Measurements from ENCODE around the gene RBM6.
"Not testable (repeated sequence)": the region's sequence is repeated elsewhere in the genome, so short reads cannot be mapped to it uniquely, and the experiment has no call there.

Gene RBM6

GRCh38 chr3:49994476-49994875 is 54.5 kb downstream of the RBM6 start:
- DNase-seq, result no peak

DNA sequence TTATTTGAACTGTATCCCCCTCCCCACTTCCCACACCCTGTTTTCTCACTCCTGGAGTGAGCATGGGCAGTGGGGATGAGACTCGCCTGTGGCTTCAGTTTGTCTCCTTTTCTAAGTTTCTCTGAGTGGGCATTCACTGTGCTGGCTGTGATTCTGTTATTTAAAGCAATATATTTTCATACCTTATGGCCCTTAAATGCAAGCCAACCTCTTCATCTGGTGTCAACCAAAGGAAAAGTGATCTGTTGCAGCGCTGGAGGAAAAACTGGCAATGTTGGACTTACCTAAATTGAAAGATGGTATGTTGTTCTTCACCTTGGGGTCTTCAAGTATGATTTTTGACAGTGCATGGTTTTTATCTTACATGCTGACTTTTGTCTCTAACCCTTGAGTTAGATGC is 56.1 kb downstream of the RBM6 start:
- no peak for DNase-seq

DNA sequence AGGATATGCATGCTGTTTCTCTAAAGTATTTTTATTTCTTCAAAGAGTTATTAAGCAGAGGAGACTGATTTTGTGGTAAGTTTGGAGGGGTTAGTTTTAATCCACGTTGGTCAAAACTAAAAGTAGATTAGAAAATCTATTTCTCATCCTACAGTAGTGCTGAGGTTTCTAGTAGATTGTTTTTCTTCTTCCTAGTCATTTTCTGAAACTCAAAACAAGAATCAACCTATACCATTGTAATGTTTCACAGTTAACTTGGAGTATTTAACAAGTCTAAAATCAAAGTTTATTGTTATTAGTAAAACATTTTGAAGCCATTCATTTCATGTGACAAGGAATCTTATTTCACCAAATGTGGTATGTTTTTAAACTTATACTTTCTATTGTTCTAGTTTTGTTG is 57.9 kb downstream of the RBM6 start:
- no peak for DNase-seq

- no peak for DNase-seq
Measured at GRCh38 chr3:49998326-49998725, 58.4 kb downstream of the RBM6 start.

GRCh38 chr3:50001511-50001910 is 61.6 kb downstream of the RBM6 start:
- DNase-seq, result no peak

GRCh38 chr3:50003216-50003615 is 63.3 kb downstream of the RBM6 start:
- DNase-seq, result no peak

DNA sequence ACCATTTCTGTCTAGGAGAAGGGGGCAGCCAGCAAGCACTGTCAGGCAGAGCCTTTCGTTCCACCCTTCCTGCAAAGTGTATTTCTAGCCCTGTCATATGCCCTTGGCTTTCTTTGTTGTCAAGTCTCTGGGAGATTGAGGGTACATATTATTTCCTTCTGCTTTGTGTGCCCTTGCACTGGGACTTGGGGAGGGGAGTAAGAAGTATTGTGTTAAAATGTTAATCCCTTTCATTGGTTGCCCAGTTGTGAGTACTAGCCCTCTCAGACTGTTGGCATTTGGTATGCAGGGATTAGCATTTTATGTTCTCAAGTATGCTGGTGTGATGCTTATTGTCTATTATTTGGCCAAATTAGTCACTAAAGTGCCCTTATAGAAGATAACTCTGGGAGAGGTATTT is 63.9 kb downstream of the RBM6 start:
- no peak for DNase-seq

GRCh38 chr3:50008931-50009330 is 69.0 kb downstream of the RBM6 start:
- peak; percentile 10 for DNase-seq

GRCh38 chr3:50010959-50011358 is 71.0 kb downstream of the RBM6 start:
- DNase-seq, result no peak

- no peak for DNase-seq
Measured at GRCh38 chr3:50015918-50016317, 76.0 kb downstream of the RBM6 start.

DNA sequence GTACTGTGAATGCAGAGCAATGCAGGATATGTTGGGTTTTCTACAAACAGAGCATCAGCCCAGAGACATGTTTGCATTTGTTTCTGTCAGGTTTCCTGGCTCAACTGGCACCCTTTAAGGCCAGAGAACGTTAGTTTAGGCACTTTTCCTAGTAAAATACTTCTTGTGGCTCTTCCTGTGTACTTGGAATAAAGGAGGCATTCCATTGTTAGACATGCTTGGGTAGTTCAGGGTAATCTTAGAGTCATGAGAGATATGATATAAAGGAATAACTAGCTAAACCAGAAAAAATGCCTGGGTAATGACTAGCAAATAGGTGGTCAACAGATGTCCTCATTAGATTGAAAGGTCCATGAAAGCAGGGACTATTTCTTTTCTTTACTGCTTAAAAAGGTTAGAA is 88.4 kb downstream of the RBM6 start:
- no peak for DNase-seq

DNA sequence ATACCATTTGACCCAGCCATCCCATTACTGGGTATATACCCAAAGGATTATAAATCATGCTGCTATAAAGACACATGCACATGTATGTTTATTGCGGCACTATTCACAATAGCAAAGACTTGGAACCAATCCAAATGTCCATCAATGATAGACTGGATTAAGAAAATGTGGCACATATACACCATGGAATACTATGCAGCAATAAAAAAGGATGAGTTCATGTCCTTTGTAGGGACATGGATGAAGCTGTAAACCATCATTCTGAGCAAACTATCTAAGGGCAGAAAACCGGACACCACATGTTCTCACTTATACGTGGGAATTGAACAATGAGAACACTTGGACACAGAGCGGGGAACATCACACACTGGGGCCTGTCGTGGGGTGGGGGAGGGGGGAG is 91.3 kb downstream of the RBM6 start:
- not testable (repeated sequence) for DNase-seq

DNA sequence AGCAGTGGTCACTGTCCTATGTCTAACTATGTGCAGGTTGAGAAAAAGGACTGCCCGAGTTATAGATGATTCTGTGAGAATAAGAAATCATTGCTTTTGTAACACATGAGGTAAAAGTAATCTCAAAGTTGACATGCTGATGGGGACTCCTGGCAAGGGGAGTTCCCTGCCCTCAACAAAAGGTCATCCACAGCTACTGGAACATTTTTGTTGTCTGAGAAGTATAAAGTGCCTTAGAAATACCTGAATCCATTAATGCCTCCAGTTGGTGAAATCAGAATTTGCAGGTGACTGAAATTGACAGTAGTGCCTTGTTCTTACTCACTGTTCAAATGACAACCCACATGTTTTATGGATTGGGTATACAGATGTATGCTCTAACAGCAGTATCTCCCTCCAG is 105.0 kb downstream of the RBM6 start:
- no peak for DNase-seq

DNA sequence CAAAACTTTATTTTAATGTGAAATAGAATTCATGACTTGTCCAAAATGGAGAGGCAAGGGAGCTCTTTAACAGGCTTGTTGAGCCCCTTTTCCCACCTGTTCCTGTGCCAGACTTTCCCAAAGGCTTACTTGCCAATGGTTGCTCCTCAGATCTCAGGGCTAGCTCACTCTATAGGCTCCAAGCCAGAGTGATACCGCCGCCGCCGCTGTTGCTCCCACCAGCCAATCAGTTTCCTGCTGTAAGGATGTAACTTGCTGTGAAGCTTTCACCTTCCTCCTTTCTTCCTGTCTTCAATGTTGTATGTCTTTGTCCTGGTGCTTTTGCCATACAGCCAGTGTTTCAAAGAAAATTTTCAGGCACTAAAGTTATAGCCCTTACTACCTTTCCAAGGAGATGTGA is 107.5 kb downstream of the RBM6 start:
- no peak for DNase-seq

DNA sequence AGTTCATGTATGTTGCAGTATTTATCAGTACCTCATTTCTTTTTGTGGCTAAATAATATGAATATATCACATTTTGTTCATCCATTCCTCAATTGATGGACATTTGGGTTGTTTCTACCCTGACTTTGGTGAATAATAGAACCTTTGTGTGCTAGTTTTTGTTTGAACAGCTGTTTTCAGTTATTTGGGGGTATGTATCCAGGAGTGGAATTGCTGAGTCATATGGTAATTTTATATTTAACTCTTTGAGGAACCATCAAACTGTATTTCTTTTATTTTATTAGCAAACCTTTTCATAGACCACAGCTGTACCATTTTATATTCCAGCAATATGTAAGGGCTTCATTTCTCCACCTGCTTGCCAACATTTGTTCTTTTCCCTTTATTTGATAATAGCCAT is 110.4 kb downstream of the RBM6 start:
- no peak for DNase-seq

DNA sequence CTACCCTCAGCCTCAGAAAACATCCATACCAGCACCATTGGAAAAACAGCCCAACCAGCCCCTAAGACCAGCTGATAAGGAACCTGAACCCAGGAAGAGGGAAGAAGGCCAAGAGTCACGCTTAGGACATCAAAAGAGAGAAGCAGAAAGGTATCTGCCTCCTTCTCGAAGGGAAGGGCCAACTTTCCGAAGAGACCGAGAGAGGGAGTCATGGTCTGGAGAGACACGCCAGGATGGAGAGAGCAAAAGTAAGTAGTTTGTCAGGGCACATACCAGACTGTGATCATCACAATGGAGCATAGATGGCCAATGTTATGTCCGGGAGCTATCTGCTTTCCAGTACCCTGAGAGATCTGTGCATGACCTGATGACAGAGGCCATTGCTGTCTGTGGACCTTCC is 117.8 kb downstream of the RBM6 start:
- DNase-seq, result no peak

DNA sequence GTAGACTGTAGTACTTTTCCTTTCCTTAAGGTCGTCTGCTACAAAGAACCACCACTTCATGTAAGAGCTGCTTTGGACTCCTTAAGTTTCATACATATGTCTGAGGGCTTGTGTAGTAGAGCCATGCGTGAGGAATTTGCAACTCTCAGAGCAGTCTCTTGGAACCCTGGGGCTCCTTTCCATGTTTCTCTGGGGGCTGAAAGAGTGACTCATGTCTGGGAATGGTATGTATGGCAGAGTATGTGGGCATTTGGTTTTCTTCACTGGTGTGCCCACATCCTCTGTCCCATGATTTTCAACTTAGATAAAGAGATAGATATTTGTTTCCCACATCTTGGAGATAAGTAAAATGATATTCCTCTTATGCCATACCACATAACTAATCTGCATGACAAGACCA is 128.2 kb downstream of the RBM6 start:
- DNase-seq, result no peak

DNA sequence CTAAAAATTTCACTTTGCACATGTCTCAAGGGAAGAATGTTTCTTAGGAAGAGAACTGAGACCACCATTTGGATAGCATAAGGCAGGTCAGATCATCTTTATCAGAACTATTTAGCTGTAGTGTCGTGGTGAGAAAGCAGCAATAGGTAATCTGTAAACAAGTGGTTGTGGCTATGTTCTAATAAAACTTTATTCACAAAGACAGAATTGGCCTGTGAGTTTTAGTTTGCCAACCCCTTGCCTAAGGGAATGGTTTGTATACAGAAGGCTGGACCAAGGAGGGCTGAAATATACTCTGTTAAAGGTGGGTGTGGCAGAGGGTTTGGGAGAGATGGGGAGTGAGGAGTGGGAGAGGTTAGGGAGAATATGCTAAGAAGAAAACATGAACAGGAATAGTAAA is 138.1 kb downstream of the RBM6 start:
- DNase-seq, result no peak

GRCh38 chr3:50078622-50079021 is 138.7 kb downstream of the RBM6 start:
- DNase-seq, result no peak

DNA sequence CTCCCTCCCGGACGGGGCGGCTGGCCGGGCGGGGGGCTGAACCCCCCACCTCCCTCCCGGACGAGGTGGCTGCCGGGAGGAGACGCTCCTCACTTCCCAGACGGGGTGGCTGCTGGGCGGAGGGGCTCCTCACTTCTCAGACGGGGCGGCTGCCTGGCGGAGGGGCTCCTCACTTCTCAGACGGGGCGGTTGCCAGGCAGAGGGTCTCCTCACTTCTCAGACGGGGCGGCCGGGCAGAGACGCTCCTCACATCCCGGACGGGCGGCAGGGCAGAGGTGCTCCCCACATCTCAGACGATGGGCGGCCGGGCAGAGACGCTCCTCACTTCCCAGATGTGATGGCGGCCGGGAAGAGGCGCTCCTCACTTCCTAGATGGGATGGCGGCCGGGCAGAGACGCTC is 145.0 kb downstream of the RBM6 start:
- DNase-seq, result not testable (repeated sequence)

- peak; percentile 66 for DNase-seq
Measured at GRCh38 chr3:50088725-50089608, 149.0 kb downstream of the RBM6 start, which contains the start of gene RBM5. RBM5 (plus strand) TSS chr3:50088919; CDS start chr3:50090435, 1,516 bp downstream.

- DNase-seq, result no peak
Measured at GRCh38 chr3:50089609-50089945, 149.6 kb downstream of the RBM6 start.

- DNase-seq, result no peak
Measured at GRCh38 chr3:50090984-50091383, 151.0 kb downstream of the RBM6 start.

GRCh38 chr3:50095352-50095998 is 155.5 kb downstream of the RBM6 start:
- no peak for DNase-seq

DNA sequence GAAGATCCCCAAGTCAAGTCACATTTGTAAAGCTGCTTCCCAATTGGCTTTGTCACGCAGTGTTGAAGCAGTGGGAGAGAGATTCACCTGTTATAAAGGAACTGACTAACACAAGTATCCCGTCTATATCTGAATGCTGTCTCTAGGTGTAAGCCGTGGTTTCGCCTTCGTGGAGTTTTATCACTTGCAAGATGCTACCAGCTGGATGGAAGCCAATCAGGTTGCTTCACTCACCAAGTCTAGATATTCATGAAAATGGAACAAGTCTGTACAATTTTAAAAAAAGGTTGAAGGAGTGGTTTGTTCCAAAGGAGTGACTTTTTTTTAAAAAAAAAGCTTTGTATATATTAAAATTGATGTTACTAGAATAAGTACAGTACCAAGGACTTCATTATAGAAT is 160.4 kb downstream of the RBM6 start:
- DNase-seq, result no peak
